ENCODE measurements around the gene DDX24.
A peak's percentile ranks its signal among the peaks of the same experiment; 100 is the strongest.

The DDX24 gene

DNA sequence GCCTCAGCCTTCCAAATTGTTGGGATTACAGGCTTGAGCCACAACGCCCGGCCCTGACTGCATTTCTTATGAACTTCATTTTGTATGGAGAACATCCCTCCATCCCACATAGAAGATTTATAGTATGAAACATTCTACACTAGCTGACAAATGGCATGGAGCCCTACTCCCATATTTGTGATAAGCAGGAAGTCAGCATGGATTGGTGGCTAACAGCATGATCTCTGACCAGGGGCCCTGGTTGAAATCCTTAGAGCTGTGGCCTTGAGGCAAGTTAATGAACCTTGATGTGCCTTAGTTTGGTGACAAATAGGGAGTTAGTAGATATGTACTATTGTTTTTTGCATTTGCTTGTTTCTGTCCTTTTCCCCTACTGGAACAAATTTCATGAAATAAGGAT, 12.4 kb upstream of the DDX24 start:
- Histone ChIP-seq H4K8ac (ENCODE audit: low read depth, low read length) (no peak overlapping the region), H3K79me1 (ENCODE audit: low read length) (no peaks in the 10 kb centered on the region), H2AK5ac (ENCODE audit: low read length) (no peak overlapping the region), H3K14ac (ENCODE audit: low read length) (no peak overlapping the region), H3K4ac (ENCODE audit: low read depth, low read length) (no peak overlapping the region), H3K18ac (ENCODE audit: low read length) (no peak overlapping the region), H2AFZ (ENCODE audit: insufficient read depth, low read length, poor library complexity) (no peak overlapping the region), H2BK120ac (ENCODE audit: insufficient read depth, low read length, poor library complexity) (no peak overlapping the region), H3K9ac (ENCODE audit: low read length) (no peak overlapping the region), H3K9me3 (ENCODE audit: insufficient read depth, low read depth, low read length) (no peaks in the 10 kb centered on the region), H3K23ac (ENCODE audit: low read length) (no peak overlapping the region), H2BK12ac (ENCODE audit: low read length) (no peak overlapping the region), H3K27me3 (ENCODE audit: insufficient read depth, low read length) (no peaks in the 10 kb centered on the region), H2BK5ac (ENCODE audit: low read depth, low read length, poor library complexity) (no peak overlapping the region), H3K79me2 (ENCODE audit: control insufficient read depth, insufficient read depth, low read length, poor library complexity) (no peaks in the 10 kb centered on the region), H3K36me3 (ENCODE audit: control insufficient read depth in 1 of 2, insufficient read depth in 2 of 2, low read length in 2 of 2) (peaks cover 4 to 12% of the 10 kb centered on the region in 2 experiments), H3K4me2 (ENCODE audit: low read length) (no peak overlapping the region), H3K4me3 (ENCODE audit: low read depth, low read length) (no peak overlapping the region), H4K12ac (ENCODE audit: low read depth, low read length) (no peak overlapping the region), H3K4me1 (ENCODE audit: control insufficient read depth in 1 of 2, insufficient read depth in 2 of 2, low read length in 2 of 2) (no peaks in the 10 kb centered on the region), H4K91ac (ENCODE audit: low read depth, low read length) (no peak overlapping the region), H3K27ac (ENCODE audit: low read depth, low read length) (no peak overlapping the region)
- DNase-seq = no peak
- WGBS (ENCODE audit: extremely low coverage, insufficient coverage, insufficient read length) = no CpG with 5 or more reads among the region's 2 CpGs

DNA sequence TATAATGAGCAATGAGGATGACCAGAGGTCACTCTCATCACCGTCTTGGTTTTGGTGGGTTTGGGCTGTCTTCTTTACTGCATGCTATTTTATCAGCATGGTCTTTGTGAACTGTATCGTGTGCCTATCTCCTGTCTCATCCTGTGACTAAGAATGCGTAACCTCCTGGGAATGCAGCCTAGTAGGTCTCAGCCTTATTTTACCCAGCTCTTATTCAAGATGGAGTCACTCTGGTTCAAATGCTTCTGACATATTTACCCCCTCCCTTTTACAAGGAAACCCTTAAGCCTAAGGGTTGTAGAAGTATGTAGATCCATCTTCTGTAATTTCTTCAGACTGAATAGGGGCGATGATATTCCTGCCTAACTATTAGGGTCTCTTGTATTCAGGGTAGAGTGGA, 8.5 kb upstream of the DDX24 start:
- Histone ChIP-seq H4K8ac (ENCODE audit: low read depth, low read length) (no peak overlapping the region), H3K79me2 (ENCODE audit: control insufficient read depth, insufficient read depth, low read length, poor library complexity) (no peaks in the 10 kb centered on the region), H4K91ac (ENCODE audit: low read depth, low read length) (no peak overlapping the region), H3K4me3 (ENCODE audit: low read depth, low read length) (no peak overlapping the region), H3K79me1 (ENCODE audit: low read length) (no peaks in the 10 kb centered on the region), H3K9ac (ENCODE audit: low read length) (no peak overlapping the region), H3K36me3 (ENCODE audit: control insufficient read depth in 1 of 2, insufficient read depth in 2 of 2, low read length in 2 of 2) (no peaks in the 10 kb centered on the region), H2BK5ac (ENCODE audit: low read depth, low read length, poor library complexity) (no peak overlapping the region), H3K23ac (ENCODE audit: low read length) (no peak overlapping the region), H3K4ac (ENCODE audit: low read depth, low read length) (no peak overlapping the region), H3K14ac (ENCODE audit: low read length) (no peak overlapping the region), H2AK5ac (ENCODE audit: low read length) (no peak overlapping the region), H2BK12ac (ENCODE audit: low read length) (no peak overlapping the region), H2BK120ac (ENCODE audit: insufficient read depth, low read length, poor library complexity) (no peak overlapping the region), H3K18ac (ENCODE audit: low read length) (no peak overlapping the region), H3K4me2 (ENCODE audit: low read length) (no peak overlapping the region), H3K27me3 (ENCODE audit: insufficient read depth, low read length) (no peaks in the 10 kb centered on the region), H3K4me1 (ENCODE audit: control insufficient read depth in 1 of 2, insufficient read depth in 2 of 2, low read length in 2 of 2) (no peaks in the 10 kb centered on the region), H4K12ac (ENCODE audit: low read depth, low read length) (no peak overlapping the region), H2AFZ (ENCODE audit: insufficient read depth, low read length, poor library complexity) (no peak overlapping the region), H3K9me3 (ENCODE audit: insufficient read depth, low read depth, low read length) (no peaks in the 10 kb centered on the region), H3K27ac (ENCODE audit: low read depth, low read length) (no peak overlapping the region)
- no CpG with 5 or more reads among the region's 4 CpGs for WGBS (ENCODE audit: extremely low coverage, insufficient coverage, insufficient read length)
- DNase-seq = peak; percentile 45 to 73

- Histone ChIP-seq H3K14ac (ENCODE audit: low read length) (no peak overlapping the region), H3K27me3 (ENCODE audit: insufficient read depth, low read length) (no peaks in the 10 kb centered on the region)
- WGBS (ENCODE audit: extremely low coverage, insufficient coverage, insufficient read length) = no CpG with 5 or more reads among the region's 5 CpGs
Measured at GRCh38 chr14:94088516-94088915, 7.5 kb upstream of the DDX24 start.

DNA sequence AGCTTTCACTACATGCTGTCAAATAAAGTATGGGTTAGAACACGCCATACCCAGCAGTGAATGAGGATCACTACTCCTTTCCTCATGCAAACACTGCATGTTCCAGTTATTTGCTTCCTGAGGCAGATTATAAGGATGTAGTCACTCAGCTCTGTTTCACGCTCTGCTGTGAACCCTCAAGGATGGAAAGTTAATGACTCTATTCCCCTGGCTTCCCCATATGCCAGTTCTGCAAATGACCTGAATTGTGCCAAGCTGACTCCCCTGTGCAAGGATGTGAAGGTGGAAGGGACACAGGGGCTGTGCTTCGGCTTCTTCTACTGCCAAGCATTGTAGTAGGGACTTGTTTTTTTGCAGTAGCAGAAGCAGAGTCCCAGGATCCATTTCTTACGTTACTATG, 6.9 kb upstream of the DDX24 start:
- Histone ChIP-seq H3K27me3 (ENCODE audit: insufficient read depth, low read length) (no peaks in the 10 kb centered on the region), H3K23ac (ENCODE audit: low read length) (no peak overlapping the region), H2AK5ac (ENCODE audit: low read length) (no peak overlapping the region), H3K79me2 (ENCODE audit: control insufficient read depth, insufficient read depth, low read length, poor library complexity) (no peaks in the 10 kb centered on the region), H3K9ac (ENCODE audit: low read length) (no peak overlapping the region), H3K18ac (ENCODE audit: low read length) (no peak overlapping the region), H3K36me3 (ENCODE audit: control insufficient read depth in 1 of 2, insufficient read depth in 2 of 2, low read length in 2 of 2) (no peaks in the 10 kb centered on the region), H3K4me1 (ENCODE audit: control insufficient read depth in 1 of 2, insufficient read depth in 2 of 2, low read length in 2 of 2) (no peaks in the 10 kb centered on the region), H3K9me3 (ENCODE audit: insufficient read depth, low read depth, low read length) (no peaks in the 10 kb centered on the region), H3K4me2 (ENCODE audit: low read length) (no peak overlapping the region), H3K14ac (ENCODE audit: low read length) (no peak overlapping the region), H3K4ac (ENCODE audit: low read depth, low read length) (no peak overlapping the region), H2BK12ac (ENCODE audit: low read length) (no peak overlapping the region), H4K91ac (ENCODE audit: low read depth, low read length) (no peak overlapping the region), H3K4me3 (ENCODE audit: low read depth, low read length) (no peak overlapping the region), H2BK120ac (ENCODE audit: insufficient read depth, low read length, poor library complexity) (no peak overlapping the region), H4K12ac (ENCODE audit: low read depth, low read length) (no peak overlapping the region), H4K8ac (ENCODE audit: low read depth, low read length) (no peak overlapping the region), H3K79me1 (ENCODE audit: low read length) (no peaks in the 10 kb centered on the region), H2AFZ (ENCODE audit: insufficient read depth, low read length, poor library complexity) (no peak overlapping the region), H2BK5ac (ENCODE audit: low read depth, low read length, poor library complexity) (no peak overlapping the region), H3K27ac (ENCODE audit: low read depth, low read length) (no peak overlapping the region)
- no CpG with 5 or more reads among the region's 4 CpGs for WGBS (ENCODE audit: extremely low coverage, insufficient coverage, insufficient read length)
- DNase-seq = no peak

More at GRCh38 chr14:94088516-94088915, 7.5 kb upstream of the DDX24 start:
- no peak overlapping the region for H3K18ac ChIP-seq (ENCODE audit: low read length)
- H3K4me2 ChIP-seq (ENCODE audit: low read length) = no peak overlapping the region
- H3K4ac ChIP-seq (ENCODE audit: low read depth, low read length) = no peak overlapping the region
- no peak overlapping the region for H2AFZ ChIP-seq (ENCODE audit: insufficient read depth, low read length, poor library complexity)
- H3K79me2 ChIP-seq (ENCODE audit: control insufficient read depth, insufficient read depth, low read length, poor library complexity) = no peaks in the 10 kb centered on the region
- peak; percentile 9 to 60 for DNase-seq
- H3K9ac ChIP-seq (ENCODE audit: low read length) = no peak overlapping the region
- H3K23ac ChIP-seq (ENCODE audit: low read length) = no peak overlapping the region
- no peaks in the 10 kb centered on the region for H3K79me1 ChIP-seq (ENCODE audit: low read length)
- no peak overlapping the region for H3K4me3 ChIP-seq (ENCODE audit: low read depth, low read length)
- no peak overlapping the region for H4K91ac ChIP-seq (ENCODE audit: low read depth, low read length)
- H3K4me1 ChIP-seq (ENCODE audit: control insufficient read depth in 1 of 2, insufficient read depth in 2 of 2, low read length in 2 of 2) = no peaks in the 10 kb centered on the region
- no peak overlapping the region for H4K8ac ChIP-seq (ENCODE audit: low read depth, low read length)
- H2BK5ac ChIP-seq (ENCODE audit: low read depth, low read length, poor library complexity) = no peak overlapping the region
- H2AK5ac ChIP-seq (ENCODE audit: low read length) = no peak overlapping the region
- no peak overlapping the region for H2BK120ac ChIP-seq (ENCODE audit: insufficient read depth, low read length, poor library complexity)
- H3K9me3 ChIP-seq (ENCODE audit: insufficient read depth, low read depth, low read length) = no peaks in the 10 kb centered on the region
- H3K27ac ChIP-seq (ENCODE audit: low read depth, low read length) = no peak overlapping the region
- no peak overlapping the region for H4K12ac ChIP-seq (ENCODE audit: low read depth, low read length)
- H2BK12ac ChIP-seq (ENCODE audit: low read length) = no peak overlapping the region
- H3K36me3 ChIP-seq (ENCODE audit: control insufficient read depth in 1 of 2, insufficient read depth in 2 of 2, low read length in 2 of 2) = no peaks in the 10 kb centered on the region
